EH (cell line): ENCODE measurements around the gene SETMAR.
"Not testable (repeated sequence)": the region's sequence is repeated elsewhere in the genome, so short reads cannot be mapped to it uniquely, and the experiment has no call there.

Experiments
- DNase-seq: peaks from one replicate; pipeline ENCODE4 v3.0.0-alpha.2; 2015; ENCODE audit warnings: low read depth

The SETMAR gene

GRCh38 chr3:4303187-4304123 is at the start of gene SETMAR:
TSS of gene SETMAR (plus strand) at chr3:4303369. CDS start at chr3:4303371, 2 bp downstream.
- DNase-seq, result peak; percentile 85

GRCh38 chr3:4261406-4261805 is 41.8 kb upstream of the SETMAR start:
- DNase-seq, result no peak

GRCh38 chr3:4264040-4264439 is 39.1 kb upstream of the SETMAR start:
- no peak for DNase-seq

GRCh38 chr3:4270720-4271119 is 32.4 kb upstream of the SETMAR start:
- DNase-seq, result no peak

GRCh38 chr3:4271834-4272233 is 31.3 kb upstream of the SETMAR start:
- peak; percentile 30 for DNase-seq

- no peak for DNase-seq
Observed at GRCh38 chr3:4279516-4280105, 23.6 kb upstream of the SETMAR start.

- DNase-seq, result no peak
Observed at GRCh38 chr3:4281991-4282390, 21.2 kb upstream of the SETMAR start.

GRCh38 chr3:4284865-4285264 is 18.3 kb upstream of the SETMAR start:
- no peak for DNase-seq

- no peak for DNase-seq
Observed at GRCh38 chr3:4289044-4289443, 14.1 kb upstream of the SETMAR start.

GRCh38 chr3:4290272-4290893 is 12.8 kb upstream of the SETMAR start:
- DNase-seq, result peak; percentile 47

GRCh38 chr3:4292301-4292700 is 10.9 kb upstream of the SETMAR start:
- no peak for DNase-seq

- DNase-seq, result no peak
Observed at GRCh38 chr3:4294616-4295327, 8.4 kb upstream of the SETMAR start.

GRCh38 chr3:4296454-4296853 is 6.7 kb upstream of the SETMAR start:
- DNase-seq, result not testable (repeated sequence)

- no peak for DNase-seq
Observed at GRCh38 chr3:4297486-4297885, 5.7 kb upstream of the SETMAR start.

GRCh38 chr3:4302747-4303146 is 422 bp upstream of the SETMAR start:
- DNase-seq, result no peak

- not testable (repeated sequence) for DNase-seq
Observed at GRCh38 chr3:4305210-4305609, 2.0 kb downstream of the SETMAR start.

GRCh38 chr3:4306091-4306490 is 2.9 kb downstream of the SETMAR start:
- no peak for DNase-seq

GRCh38 chr3:4306860-4307259 is 3.7 kb downstream of the SETMAR start:
- peak; percentile 42 for DNase-seq

GRCh38 chr3:4309491-4310128 is 6.4 kb downstream of the SETMAR start:
- DNase-seq, result no peak

GRCh38 chr3:4310971-4311370 is 7.8 kb downstream of the SETMAR start:
- no peak for DNase-seq

- no peak for DNase-seq
Observed at GRCh38 chr3:4311496-4311895, 8.3 kb downstream of the SETMAR start.
